GM19043 (cell line): ENCODE data around the gene YOD1.
"Not testable (repeated sequence)": the region's sequence is repeated elsewhere in the genome, so short reads cannot be mapped to it uniquely, and the experiment has no call there.

Experiments
- ATAC-seq: cut with Tn5 transposase; IDR thresholded peaks from one replicate; pipeline ENCODE4 v1.9.1; 2021; ENCODE audit warnings: low read depth; ENCODE audit not compliant: unreplicated experiment

Gene YOD1

DNA sequence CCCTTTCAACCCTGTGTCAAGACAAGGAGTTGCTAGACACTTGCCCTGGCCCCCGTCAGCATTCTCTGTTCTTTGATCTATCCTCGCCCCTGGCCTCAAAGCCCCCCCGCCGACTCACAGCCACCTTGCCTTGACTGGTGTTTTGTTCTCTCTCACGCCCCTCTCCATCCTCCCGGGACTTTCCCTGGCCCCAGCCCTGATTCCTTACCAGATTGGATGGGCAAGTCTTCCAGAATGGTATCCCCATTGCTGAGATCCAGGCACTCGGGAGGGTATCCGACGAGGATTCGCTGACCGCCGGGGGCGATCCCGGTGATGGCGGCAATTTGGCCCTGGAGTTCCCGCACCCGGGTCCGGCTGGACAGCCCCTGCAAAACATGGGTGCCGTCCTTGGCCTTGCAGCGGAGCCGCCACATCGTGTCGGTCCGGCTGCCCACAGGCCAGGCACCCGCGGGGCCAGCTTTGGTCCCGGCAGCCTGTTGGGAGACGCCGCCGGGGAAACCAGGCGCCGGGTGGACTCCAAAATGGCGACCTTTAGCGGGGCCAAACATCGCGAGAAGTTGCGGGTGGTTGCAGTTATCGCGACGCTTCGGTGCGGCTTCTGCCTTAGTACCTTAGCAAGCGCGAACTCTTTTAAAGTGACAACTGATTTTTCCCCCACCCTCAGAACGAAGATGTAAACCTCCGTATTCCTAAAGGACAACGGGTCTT lies 373 bp downstream of the YOD1 start:
- no peak for ATAC-seq

DNA sequence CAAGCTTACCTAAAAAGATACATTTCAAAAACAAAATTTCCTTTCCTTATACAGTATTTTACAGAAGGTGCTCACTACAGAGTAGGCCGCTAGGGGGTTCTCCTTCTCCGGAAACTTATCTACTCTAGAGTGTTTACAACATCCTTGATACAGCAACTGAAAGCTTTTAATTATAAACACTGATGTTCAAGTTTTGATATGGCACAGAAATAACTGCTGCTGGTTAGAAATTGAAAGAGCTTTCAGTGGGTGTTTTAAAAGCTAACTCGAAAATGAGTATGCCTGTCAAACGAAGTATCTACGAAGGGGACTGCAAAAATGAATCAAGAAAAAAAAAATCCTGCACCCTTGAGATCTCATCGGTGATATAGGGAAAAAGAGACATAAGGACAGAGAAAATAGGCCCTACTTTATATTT lies 1.0 kb downstream of the YOD1 start:
- no peak for ATAC-seq

DNA sequence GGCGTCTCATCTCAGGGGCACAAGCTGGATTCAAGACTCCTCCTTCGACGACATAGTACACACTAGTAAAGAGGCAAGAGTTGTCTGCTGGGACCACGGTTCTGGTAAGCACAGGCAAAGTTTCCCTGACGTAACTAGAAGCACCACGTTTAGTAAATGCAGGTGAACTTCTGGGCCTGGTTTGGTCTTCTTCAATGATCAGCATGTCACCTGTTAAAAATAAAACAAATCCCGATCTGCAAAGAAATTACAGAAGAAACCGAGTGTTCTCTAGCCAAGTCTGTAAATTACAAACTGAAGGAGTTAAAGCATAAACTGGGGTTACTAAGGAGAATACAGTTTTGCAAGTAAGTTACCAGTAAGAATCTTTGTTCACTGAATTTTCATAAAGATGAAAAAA lies 1.5 kb downstream of the YOD1 start:
- ATAC-seq: no peak

DNA sequence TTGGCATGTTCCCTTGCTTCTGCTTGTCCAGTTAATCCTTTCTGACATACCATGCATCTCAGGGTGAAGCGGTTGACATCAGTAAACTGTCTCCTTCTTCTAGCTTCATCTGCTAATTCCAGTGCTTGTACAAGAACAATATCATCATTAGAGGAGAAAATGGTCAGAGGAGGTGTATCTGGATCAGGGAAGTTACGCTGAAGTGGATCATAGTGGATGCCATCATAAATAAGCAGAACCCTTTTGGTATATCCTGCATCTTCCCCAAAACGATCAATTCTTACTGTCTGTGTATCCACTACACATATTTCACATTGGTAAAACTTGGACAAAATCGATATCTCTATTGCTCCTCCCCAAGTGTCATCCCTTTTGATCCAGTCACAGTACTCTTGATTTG lies 2.0 kb downstream of the YOD1 start:
- no peak for ATAC-seq

GRCh38 chr1:207048041-207048440 lies 3.0 kb downstream of the YOD1 start:
- ATAC-seq: no peak

DNA sequence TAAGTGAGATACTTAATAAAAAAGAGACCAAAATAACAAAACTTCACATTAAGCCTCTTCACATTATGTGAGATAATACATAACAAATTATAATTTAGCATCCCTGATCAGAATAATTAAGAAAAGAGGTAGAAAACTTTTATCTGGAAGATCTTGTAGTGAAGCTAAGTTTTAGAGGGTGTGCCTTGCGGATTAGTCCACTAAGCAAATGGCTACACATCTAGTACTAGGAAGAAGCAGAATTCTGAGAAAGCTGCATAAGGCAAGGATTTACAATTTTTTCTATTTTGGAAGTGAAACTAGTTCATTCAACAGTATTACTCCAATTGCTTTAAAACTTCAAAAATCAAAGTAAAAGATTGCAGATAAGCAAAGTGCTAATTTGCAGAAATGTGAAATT lies 3.5 kb downstream of the YOD1 start:
- no peak for ATAC-seq

- no peak for ATAC-seq
Observed at GRCh38 chr1:207045453-207045852, 5.6 kb downstream of the YOD1 start.

GRCh38 chr1:207041397-207041796 lies 9.6 kb downstream of the YOD1 start:
- not testable (repeated sequence) for ATAC-seq

DNA sequence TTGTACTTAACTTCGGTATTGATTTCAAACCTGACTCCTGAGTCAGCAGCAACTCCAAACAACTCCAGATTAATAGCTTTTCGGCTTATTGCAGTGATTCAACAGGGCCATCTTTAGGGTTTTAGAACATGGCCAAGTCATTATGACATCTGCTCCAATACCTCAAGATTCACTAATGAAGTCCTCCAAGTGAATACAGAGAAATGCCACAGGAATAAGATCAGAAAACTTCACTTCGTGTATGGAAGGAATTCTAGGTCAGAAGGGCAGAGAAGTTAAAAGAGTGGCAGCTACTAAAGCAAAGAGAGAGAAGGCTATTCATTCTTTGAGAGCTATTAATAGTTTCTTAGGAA lies 10.9 kb downstream of the YOD1 start:
- ATAC-seq: no peak

- ATAC-seq: no peak
Observed at GRCh38 chr1:207039380-207040180, 11.4 kb downstream of the YOD1 start.

GRCh38 chr1:207036865-207037264 lies 14.1 kb downstream of the YOD1 start:
- ATAC-seq: no peak

DNA sequence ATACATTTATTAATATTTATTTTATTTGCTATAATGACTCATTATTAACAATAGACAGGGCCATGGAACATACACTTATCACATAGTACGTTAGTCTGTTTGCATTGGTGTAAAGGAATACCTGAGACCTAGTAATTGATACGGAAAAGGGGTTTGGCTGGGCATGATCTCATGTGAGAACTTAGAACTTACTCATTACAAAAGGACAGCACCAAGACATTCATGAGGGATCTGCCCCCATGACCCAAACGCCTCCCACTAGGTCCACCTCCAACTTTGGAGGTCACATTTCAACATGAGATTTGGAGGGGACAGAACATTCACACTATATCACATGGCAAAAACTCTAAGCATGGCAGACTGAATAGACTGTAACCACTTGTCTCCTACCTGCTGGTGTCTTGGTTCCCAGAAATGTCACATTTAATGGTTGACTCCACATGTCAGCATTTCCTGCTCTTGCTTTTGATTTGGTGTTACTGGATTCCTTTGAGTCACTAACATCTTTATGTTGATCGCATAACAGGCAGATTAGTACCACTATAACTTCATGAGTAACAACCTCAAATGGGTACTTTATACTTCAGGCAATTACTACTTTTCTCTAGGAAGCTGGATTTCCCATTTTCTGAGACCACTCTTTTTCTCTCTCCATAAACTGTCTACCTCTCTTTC lies 15.0 kb downstream of the YOD1 start:
- ATAC-seq: no peak

GRCh38 chr1:207034998-207035397 lies 16.0 kb downstream of the YOD1 start:
- no peak for ATAC-seq

GRCh38 chr1:207034208-207034607 lies 16.8 kb downstream of the YOD1 start:
- ATAC-seq: no peak

DNA sequence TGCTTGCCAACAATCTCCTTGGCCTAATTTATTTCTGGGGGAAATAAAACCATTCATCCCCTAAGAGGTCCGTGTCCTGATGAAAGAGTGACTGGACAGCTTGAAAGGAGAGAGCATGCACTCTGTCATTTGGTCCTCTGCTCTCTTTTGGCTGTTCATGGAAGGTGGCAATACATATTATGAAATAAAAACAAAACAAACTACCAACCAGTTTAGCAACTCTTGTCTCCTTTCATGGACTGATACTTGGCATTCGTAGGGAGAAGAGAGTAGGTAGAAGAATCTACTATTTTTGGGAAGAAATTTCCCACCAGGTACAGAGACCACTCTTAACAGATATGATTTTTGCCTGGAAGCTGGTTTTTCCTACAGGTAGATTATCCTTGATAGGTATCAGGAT lies 17.7 kb downstream of the YOD1 start:
- ATAC-seq: no peak

DNA sequence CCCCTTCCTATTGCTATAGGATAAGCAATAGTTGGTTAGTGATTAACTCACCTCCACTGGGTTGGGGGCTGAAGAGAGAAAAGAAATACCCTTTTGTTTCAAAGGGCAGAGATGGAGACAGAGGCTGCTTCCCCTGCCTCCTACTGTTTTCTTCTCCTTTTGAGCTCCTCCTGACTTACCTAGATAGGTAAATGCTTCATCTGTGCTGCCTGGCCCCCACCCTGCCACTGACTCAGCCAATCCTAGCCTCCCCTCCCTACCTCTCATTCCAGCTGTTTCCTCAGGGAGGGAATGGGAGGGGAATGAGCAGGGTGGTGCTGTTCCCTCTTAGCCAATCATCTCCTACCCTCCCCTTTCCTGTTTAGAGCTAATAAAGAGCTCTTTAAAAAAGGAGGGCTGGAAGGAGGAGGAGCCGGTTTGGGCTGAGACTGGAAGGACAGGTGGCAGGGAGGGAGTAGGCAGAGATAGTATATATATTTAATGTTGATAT lies 18.4 kb downstream of the YOD1 start, which contains the start of gene C1orf116:
C1orf116 (minus strand) TSS at position 229 of the 490 bp plus-strand sequence. CDS start 5,158 bp downstream, outside the sequence.
- no peak for ATAC-seq

- ATAC-seq: no peak
Observed at GRCh38 chr1:207031632-207032264, 19.3 kb downstream of the YOD1 start.

- no peak for ATAC-seq
Observed at GRCh38 chr1:207031016-207031415, 20.0 kb downstream of the YOD1 start.

- ATAC-seq: no peak
Observed at GRCh38 chr1:207030522-207031009, 20.4 kb downstream of the YOD1 start.

DNA sequence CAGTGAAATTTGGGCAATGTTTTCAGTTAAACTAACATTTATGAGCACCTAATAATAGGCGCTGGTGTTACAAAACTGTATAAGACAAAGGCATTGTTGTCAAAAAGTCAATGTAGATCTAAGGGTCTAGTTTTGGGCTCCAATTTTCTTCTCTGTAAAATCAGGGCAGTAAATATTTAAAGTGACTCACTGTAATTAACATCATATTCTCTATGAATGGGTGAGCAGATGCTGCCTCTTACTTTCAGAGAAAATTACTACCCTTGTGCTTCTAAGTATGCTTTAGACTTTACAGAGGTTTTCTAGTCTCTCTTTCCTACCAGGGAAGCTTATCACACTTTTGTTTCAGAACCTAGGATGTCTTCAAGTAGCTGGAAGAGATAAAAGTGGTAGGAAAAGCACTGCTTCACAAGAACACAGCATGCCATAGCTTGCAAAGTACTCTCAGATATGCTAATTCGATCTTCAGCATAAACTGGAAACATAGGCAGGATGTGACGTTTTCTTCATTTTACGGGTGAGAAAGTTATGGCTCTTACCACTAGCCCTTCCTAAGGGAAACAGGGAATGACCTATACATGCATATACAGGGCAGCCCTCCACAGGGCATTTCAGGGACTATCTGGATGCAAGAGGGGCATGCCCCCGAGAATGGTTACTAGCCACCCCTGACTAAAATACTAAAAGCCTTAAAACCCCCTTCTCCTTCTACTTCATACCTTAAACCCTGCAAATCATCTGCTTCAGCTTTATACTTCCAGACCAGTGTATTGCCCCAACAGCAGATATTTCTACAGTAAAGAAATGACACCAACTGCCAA lies 21.1 kb downstream of the YOD1 start:
- ATAC-seq: no peak
